HEK293 (cell line): ENCODE results near the gene CHST3.
A peak's percentile ranks its signal among the peaks of the same experiment; 100 is the strongest.

ENCODE experiments used
- CTCF ChIA-PET: fragments of 350-600 bp; formaldehyde crosslinking; extraction: SDS; loops from one replicate; lab custom pipeline; 2021; ENCODE audit warnings: antibody characterized with exemption; lab: Yijun Ruan, JAX
- POLR2A ChIA-PET: fragments of 300-600 bp; formaldehyde crosslinking; extraction: SDS; loops from one replicate; lab custom pipeline; 2020; ENCODE audit warnings: antibody characterized with exemption, inconsistent platforms; lab: Yijun Ruan, JAX
- H3K27ac ChIP-seq: fragments of 200-500 bp; sonication (Bioruptor generic); 2 replicates; pipeline ENCODE4 v1.5.1; 2014; ENCODE audit warnings: low read depth, low read length, control low read depth, inconsistent platforms; ENCODE audit errors: extremely low read depth
- H3K36me3 ChIP-seq, 2 experiments: fragments of 200-500 bp in 1 of 2; sonication (Bioruptor generic) in 1 of 2; 1 replicate in 1 of 2; 2 replicates in 1 of 2; pipeline ENCODE4 v1.5.1; 2014 to 2017; ENCODE audit warnings: inconsistent platforms in 2 of 2, low read length in 2 of 2; ENCODE audit not compliant: control insufficient read depth in 2 of 2, insufficient read depth in 1 of 2
- H3K4me1 ChIP-seq: fragments of 200-500 bp; sonication (Bioruptor generic); 2 replicates; pipeline ENCODE4 v1.5.1; 2014; ENCODE audit warnings: mild to moderate bottlenecking, low read length, inconsistent platforms; ENCODE audit not compliant: control insufficient read depth, insufficient read depth
- H3K4me3 ChIP-seq: 2 replicates; pipeline ENCODE4 v1.5.1; 2011; ENCODE audit warnings: low read depth, mild to moderate bottlenecking, control low read depth, low read length, moderate library complexity
- H3K9me3 ChIP-seq: fragments of 200-500 bp; sonication (Bioruptor generic); 2 replicates; pipeline ENCODE4 v1.5.1; 2014; ENCODE audit warnings: low read depth, low read length, inconsistent platforms; ENCODE audit not compliant: control insufficient read depth, insufficient read depth
- BCL11A ChIP-seq: fragments of 450-650 bp; formaldehyde crosslinking; IDR thresholded peaks from 2 replicates; pipeline ENCODE4 v1.5.1; 2016; ENCODE audit warnings: low read depth, missing biosample characterization, missing genetic modification characterization
- BCL11B ChIP-seq: fragments of 450-650 bp; formaldehyde crosslinking; IDR thresholded peaks from 2 replicates; pipeline ENCODE4 v1.5.1; 2016; ENCODE audit warnings: low read depth, missing biosample characterization, missing genetic modification characterization
- CTCF ChIP-seq: fragments of 450-650 bp; formaldehyde crosslinking; IDR thresholded peaks from 2 replicates; pipeline ENCODE4 v1.5.1; 2016; ENCODE audit warnings: missing biosample characterization, missing genetic modification characterization
- INSM2 ChIP-seq: fragments of 450-650 bp; formaldehyde crosslinking; IDR thresholded peaks from 2 replicates; pipeline ENCODE4 v1.5.1; 2016; ENCODE audit warnings: missing biosample characterization, missing genetic modification characterization
- KLF1 ChIP-seq: fragments of 450-650 bp; formaldehyde crosslinking; IDR thresholded peaks from 2 replicates; pipeline ENCODE4 v1.5.1; 2016; ENCODE audit warnings: missing biosample characterization, missing genetic modification characterization
- KLF8 ChIP-seq: fragments of 450-650 bp; formaldehyde crosslinking; IDR thresholded peaks from 2 replicates; pipeline ENCODE4 v1.5.1; 2016; ENCODE audit warnings: missing biosample characterization, missing genetic modification characterization
- YY2 ChIP-seq: fragments of 450-650 bp; formaldehyde crosslinking; IDR thresholded peaks from 2 replicates; pipeline ENCODE4 v1.5.1; 2016; ENCODE audit warnings: missing biosample characterization, missing genetic modification characterization
- ZBTB20 ChIP-seq: fragments of 450-650 bp; formaldehyde crosslinking; IDR thresholded peaks from 2 replicates; pipeline ENCODE4 v1.5.1; 2016; ENCODE audit warnings: missing biosample characterization, missing genetic modification characterization
- ZBTB21 ChIP-seq: fragments of 450-650 bp; formaldehyde crosslinking; IDR thresholded peaks from 2 replicates; pipeline ENCODE4 v1.5.1; 2017; ENCODE audit warnings: missing biosample characterization, missing genetic modification characterization
- ZFP3 ChIP-seq: fragments of 450-650 bp; formaldehyde crosslinking; IDR thresholded peaks from 2 replicates; pipeline ENCODE4 v1.5.1; 2016; ENCODE audit warnings: low read depth, missing biosample characterization, missing genetic modification characterization
- ZNF157 ChIP-seq: fragments of 450-650 bp; formaldehyde crosslinking; IDR thresholded peaks from 2 replicates; pipeline ENCODE4 v1.5.1; 2016; ENCODE audit warnings: missing biosample characterization, missing genetic modification characterization
- ZNF16 ChIP-seq: fragments of 450-650 bp; formaldehyde crosslinking; IDR thresholded peaks from 2 replicates; pipeline ENCODE4 v1.5.1; 2016; ENCODE audit warnings: low read depth, missing biosample characterization, missing genetic modification characterization
- ZNF223 ChIP-seq: fragments of 450-650 bp; formaldehyde crosslinking; IDR thresholded peaks from 2 replicates; pipeline ENCODE4 v1.5.1; 2016; ENCODE audit warnings: missing biosample characterization, missing genetic modification characterization
- ZNF366 ChIP-seq: fragments of 450-650 bp; formaldehyde crosslinking; conservative IDR thresholded peaks from 2 replicates; pipeline ENCODE4 v1.5.1; 2016; ENCODE audit warnings: missing biosample characterization, missing genetic modification characterization
- ZNF501 ChIP-seq: fragments of 450-650 bp; formaldehyde crosslinking; IDR thresholded peaks from 2 replicates; pipeline ENCODE4 v1.5.1; 2016; ENCODE audit warnings: missing biosample characterization, missing genetic modification characterization
- ZNF600 ChIP-seq: fragments of 450-650 bp; formaldehyde crosslinking; IDR thresholded peaks from 2 replicates; pipeline ENCODE4 v1.5.1; 2016; ENCODE audit warnings: missing biosample characterization, missing genetic modification characterization
- ZNF658 ChIP-seq: fragments of 450-650 bp; formaldehyde crosslinking; IDR thresholded peaks from 2 replicates; pipeline ENCODE4; 2016; ENCODE audit warnings: missing biosample characterization, missing genetic modification characterization
- ZNF664 ChIP-seq: fragments of 450-650 bp; formaldehyde crosslinking; IDR thresholded peaks from 2 replicates; pipeline ENCODE4 v1.5.1; 2016; ENCODE audit warnings: missing biosample characterization, missing genetic modification characterization
- TF ChIP-seq, protein P1 (sequence below): fragments of 450-650 bp; formaldehyde crosslinking; IDR thresholded peaks from 2 replicates; pipeline ENCODE4 v1.5.1; 2016; ENCODE audit warnings: missing biosample characterization, missing genetic modification characterization
- TF ChIP-seq, protein P2 (sequence below): fragments of 450-650 bp; formaldehyde crosslinking; IDR thresholded peaks from 2 replicates; pipeline ENCODE4 v1.5.1; 2016; ENCODE audit warnings: missing biosample characterization, missing genetic modification characterization

Gene CHST3

GRCh38 chr10:72049472-72049871 is 85.3 kb downstream of the CHST3 start:
- Histone ChIP-seq H3K4me3 (no peak overlapping the region), H3K27ac (no peak overlapping the region), H3K4me1 (no peaks in the 10 kb centered on the region), H3K9me3 (no peaks in the 10 kb centered on the region), H3K36me3 (no peaks in the 10 kb centered on the region)
- ChIA-PET POLR2A (interaction anchor here (0.8 kb wide), 1 partner anchor 153 kb away, joined by 3 read pairs; no protein-coding TSS in a partner anchor), CTCF (interaction anchor here (0.6 to 6.3 kb wide), 30 partner anchors 8 to 1513 kb away, joined by 3 to 86 read pairs (median 7); partner anchors contain the start of gene CHST3)
- no peak for TF ChIP-seq YY2 (tag by site-specific recombination)
- no peak for TF ChIP-seq ZNF16
- TF ChIP-seq ZNF157 (tag by site-specific recombination), result no peak
- no peak for TF ChIP-seq ZNF600
- TF ChIP-seq, protein P1, sequence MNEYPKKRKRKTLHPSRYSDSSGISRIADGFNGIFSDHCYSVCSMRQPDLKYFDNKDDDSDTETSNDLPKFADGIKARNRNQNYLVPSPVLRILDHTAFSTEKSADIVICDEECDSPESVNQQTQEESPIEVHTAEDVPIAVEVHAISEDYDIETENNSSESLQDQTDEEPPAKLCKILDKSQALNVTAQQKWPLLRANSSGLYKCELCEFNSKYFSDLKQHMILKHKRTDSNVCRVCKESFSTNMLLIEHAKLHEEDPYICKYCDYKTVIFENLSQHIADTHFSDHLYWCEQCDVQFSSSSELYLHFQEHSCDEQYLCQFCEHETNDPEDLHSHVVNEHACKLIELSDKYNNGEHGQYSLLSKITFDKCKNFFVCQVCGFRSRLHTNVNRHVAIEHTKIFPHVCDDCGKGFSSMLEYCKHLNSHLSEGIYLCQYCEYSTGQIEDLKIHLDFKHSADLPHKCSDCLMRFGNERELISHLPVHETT (tag by site-specific recombination), result no peak
- TF ChIP-seq ZFP3, result no peak
- TF ChIP-seq ZBTB21 (tag by site-specific recombination), result no peak
- TF ChIP-seq ZNF658 (tag by site-specific recombination), result no peak
- TF ChIP-seq KLF8 (tag by site-specific recombination), result no peak
- no peak for TF ChIP-seq ZNF366 (tag by site-specific recombination)
- no peak for TF ChIP-seq CTCF (tag by site-specific recombination)
- TF ChIP-seq INSM2, result no peak
- TF ChIP-seq, protein P2, sequence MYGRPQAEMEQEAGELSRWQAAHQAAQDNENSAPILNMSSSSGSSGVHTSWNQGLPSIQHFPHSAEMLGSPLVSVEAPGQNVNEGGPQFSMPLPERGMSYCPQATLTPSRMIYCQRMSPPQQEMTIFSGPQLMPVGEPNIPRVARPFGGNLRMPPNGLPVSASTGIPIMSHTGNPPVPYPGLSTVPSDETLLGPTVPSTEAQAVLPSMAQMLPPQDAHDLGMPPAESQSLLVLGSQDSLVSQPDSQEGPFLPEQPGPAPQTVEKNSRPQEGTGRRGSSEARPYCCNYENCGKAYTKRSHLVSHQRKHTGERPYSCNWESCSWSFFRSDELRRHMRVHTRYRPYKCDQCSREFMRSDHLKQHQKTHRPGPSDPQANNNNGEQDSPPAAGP (tag by site-specific recombination), result no peak
- no peak for TF ChIP-seq ZNF664
- TF ChIP-seq ZNF501 (tag by site-specific recombination), result no peak

GRCh38 chr10:72049969-72050781 is 86.0 kb downstream of the CHST3 start:
- Histone ChIP-seq H3K9me3 (no peaks in the 10 kb centered on the region), H3K36me3 (no peaks in the 10 kb centered on the region), H3K27ac (no peak overlapping the region), H3K4me3 (no peak overlapping the region), H3K4me1 (no peaks in the 10 kb centered on the region)
- TF ChIP-seq ZNF223 (no peak), ZBTB20 (tag by site-specific recombination) (peak; percentile 56), KLF1 (no peak), BCL11B (tag by site-specific recombination) (no peak), BCL11A (tag by site-specific recombination) (no peak)
- ChIA-PET CTCF (interaction anchor here (0.6 to 6.3 kb wide), 11 partner anchors 12 to 287 kb away, joined by 4 to 86 read pairs (median 6); no protein-coding TSS in a partner anchor), POLR2A (no interaction called here)
